ENCODE data around the gene TLE1.

The TLE1 gene

DNA sequence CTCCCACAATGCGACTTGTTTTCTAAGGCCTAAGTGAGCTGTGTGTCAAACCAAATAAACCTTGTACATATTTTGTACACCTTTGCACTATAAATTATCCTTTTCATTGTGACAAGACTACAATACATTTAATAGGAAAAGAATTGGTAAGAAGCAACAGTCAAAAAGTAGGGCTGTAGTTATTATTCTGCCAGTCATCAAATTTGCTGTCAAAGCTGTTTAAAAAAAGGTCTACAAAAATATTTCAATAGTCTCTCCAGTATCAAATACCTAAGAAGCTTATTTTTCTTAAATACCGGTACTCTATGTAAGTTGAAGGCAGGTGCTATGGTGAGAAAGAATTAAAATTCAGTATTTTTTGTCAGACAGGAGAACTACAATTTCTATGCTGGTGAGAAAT lies 40.5 kb downstream of the TLE1 start:
- TF ChIP-seq TAF1 (IDR thresholded peaks at IDR 0.05; ENCODE audit: borderline replicate concordance, insufficient read depth, low read length) (no peak), POLR2AphosphoS5 (IDR thresholded peaks at IDR 0.05; ENCODE audit: low read depth, low read length) (no peak), FOXP2 (optimal IDR thresholded peaks at IDR 0.05; ENCODE audit: borderline replicate concordance, extremely low read depth, extremely low read length, insufficient read depth) (no peak), SIN3A (IDR thresholded peaks at IDR 0.05; ENCODE audit: borderline replicate concordance, insufficient read depth, low read length) (no peak)
- TF ChIP-seq, protein P1, sequence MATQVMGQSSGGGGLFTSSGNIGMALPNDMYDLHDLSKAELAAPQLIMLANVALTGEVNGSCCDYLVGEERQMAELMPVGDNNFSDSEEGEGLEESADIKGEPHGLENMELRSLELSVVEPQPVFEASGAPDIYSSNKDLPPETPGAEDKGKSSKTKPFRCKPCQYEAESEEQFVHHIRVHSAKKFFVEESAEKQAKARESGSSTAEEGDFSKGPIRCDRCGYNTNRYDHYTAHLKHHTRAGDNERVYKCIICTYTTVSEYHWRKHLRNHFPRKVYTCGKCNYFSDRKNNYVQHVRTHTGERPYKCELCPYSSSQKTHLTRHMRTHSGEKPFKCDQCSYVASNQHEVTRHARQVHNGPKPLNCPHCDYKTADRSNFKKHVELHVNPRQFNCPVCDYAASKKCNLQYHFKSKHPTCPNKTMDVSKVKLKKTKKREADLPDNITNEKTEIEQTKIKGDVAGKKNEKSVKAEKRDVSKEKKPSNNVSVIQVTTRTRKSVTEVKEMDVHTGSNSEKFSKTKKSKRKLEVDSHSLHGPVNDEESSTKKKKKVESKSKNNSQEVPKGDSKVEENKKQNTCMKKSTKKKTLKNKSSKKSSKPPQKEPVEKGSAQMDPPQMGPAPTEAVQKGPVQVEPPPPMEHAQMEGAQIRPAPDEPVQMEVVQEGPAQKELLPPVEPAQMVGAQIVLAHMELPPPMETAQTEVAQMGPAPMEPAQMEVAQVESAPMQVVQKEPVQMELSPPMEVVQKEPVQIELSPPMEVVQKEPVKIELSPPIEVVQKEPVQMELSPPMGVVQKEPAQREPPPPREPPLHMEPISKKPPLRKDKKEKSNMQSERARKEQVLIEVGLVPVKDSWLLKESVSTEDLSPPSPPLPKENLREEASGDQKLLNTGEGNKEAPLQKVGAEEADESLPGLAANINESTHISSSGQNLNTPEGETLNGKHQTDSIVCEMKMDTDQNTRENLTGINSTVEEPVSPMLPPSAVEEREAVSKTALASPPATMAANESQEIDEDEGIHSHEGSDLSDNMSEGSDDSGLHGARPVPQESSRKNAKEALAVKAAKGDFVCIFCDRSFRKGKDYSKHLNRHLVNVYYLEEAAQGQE (IDR thresholded peaks at IDR 0.05; ENCODE audit: insufficient read depth in 1 of 2, low read depth in 2 of 2, low read length in 2 of 2): no peak

DNA sequence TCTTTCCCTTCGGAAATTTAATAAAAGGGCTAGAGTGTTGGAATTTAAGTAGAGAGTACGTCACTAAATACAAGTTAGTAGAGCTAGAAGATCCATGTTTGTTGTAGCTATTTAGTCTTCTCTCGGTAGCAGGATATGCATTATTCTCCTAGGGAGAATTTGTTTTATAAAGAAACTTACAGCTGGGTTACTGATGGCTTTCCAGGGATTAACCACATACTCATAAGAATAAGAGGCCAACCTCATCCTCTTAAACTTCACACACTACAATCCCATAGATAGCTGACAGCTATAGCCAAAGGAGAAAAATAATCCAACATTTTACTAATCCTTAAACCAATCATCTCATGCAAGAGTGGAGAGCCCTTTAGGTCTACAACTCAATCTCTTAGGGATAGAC lies 43.0 kb downstream of the TLE1 start:
- TF ChIP-seq FOXP2 (optimal IDR thresholded peaks at IDR 0.05; ENCODE audit: borderline replicate concordance, extremely low read depth, extremely low read length, insufficient read depth) (no peak), POLR2AphosphoS5 (IDR thresholded peaks at IDR 0.05; ENCODE audit: low read depth, low read length) (no peak), TAF1 (IDR thresholded peaks at IDR 0.05; ENCODE audit: borderline replicate concordance, insufficient read depth, low read length) (no peak), SIN3A (IDR thresholded peaks at IDR 0.05; ENCODE audit: borderline replicate concordance, insufficient read depth, low read length) (no peak)
- TF ChIP-seq, protein P1 (IDR thresholded peaks at IDR 0.05; ENCODE audit: insufficient read depth in 1 of 2, low read depth in 2 of 2, low read length in 2 of 2): no peak

DNA sequence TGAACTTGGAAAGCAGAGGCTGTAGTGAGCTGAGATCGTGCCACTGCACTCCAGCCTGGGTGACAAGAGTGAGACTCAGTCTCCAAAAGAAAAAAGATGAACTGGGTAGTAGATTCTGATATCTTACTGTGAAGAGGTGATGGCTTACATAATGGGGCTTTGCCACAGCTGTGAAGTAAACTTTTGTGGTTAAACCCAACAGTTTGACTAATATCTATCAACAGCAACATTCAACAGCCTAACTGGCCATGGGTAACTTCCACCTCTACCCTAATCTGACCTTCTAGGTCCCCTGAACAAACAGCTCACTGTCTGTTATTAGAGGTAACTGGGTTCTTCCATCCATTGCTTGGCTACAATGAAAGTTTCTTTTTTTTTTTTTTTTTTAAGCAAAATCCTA lies 52.1 kb downstream of the TLE1 start:
- TF ChIP-seq TAF1 (IDR thresholded peaks at IDR 0.05; ENCODE audit: borderline replicate concordance, insufficient read depth, low read length): no peak
- no peak for TF ChIP-seq SIN3A (IDR thresholded peaks at IDR 0.05; ENCODE audit: borderline replicate concordance, insufficient read depth, low read length)
- no peak for TF ChIP-seq FOXP2 (optimal IDR thresholded peaks at IDR 0.05; ENCODE audit: borderline replicate concordance, extremely low read depth, extremely low read length, insufficient read depth)
- TF ChIP-seq, protein P1 (IDR thresholded peaks at IDR 0.05; ENCODE audit: insufficient read depth in 1 of 2, low read depth in 2 of 2, low read length in 2 of 2): no peak
- TF ChIP-seq POLR2AphosphoS5 (IDR thresholded peaks at IDR 0.05; ENCODE audit: low read depth, low read length): no peak

DNA sequence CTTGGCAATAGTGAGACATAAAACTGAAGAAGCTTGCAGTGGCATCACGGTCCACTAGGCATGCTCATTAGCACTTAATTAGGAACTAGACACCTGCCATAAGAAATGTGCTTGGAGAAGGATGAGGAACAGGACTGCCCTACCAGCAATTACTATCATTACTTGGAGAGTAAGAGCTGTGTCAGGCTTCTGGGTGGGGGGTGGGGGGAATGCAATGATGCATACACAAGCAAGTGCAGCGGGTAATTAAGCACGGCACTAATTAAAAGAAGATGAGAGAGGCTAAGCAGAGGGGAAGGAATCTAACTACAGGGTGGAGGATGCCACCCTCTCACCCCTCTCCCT lies 53.1 kb downstream of the TLE1 start:
- no peak for TF ChIP-seq SIN3A (IDR thresholded peaks at IDR 0.05; ENCODE audit: borderline replicate concordance, insufficient read depth, low read length)
- no peak for TF ChIP-seq FOXP2 (optimal IDR thresholded peaks at IDR 0.05; ENCODE audit: borderline replicate concordance, extremely low read depth, extremely low read length, insufficient read depth)

DNA sequence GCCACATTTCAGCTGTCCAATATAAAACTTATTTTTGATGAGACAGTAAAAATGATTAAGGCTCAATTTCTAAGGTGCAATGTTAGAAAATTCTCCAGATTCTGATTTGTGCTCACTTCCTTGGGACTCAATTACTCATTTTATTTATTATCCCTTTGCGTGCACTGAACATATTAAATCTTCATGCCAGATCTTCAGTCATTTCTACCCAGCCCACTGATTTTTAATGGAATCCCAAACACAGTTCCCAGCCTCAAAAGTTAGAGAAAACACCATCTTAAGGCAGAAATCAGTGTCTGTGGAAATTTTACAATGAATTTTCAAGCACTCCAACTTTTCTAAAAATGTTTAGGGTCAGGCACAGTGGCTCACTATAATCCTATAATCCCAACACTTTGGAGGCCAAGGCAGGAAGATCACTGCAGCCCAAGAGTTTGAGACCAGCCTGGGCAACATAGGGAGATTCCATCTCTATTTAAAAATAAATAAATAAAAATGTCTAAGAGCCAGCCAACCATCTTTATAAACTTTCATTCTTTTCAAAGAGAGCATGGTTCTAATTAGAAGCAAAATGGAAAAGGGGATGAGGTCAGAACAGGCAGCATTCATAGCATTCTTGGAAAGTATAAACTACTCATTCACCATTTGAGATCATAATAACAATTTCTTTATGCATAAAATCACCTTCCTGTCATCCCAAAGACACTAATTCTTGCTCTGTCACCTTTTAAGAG lies 53.7 kb downstream of the TLE1 start:
- TF ChIP-seq FOXP2 (optimal IDR thresholded peaks at IDR 0.05; ENCODE audit: borderline replicate concordance, extremely low read depth, extremely low read length, insufficient read depth): no peak
- no peak for TF ChIP-seq POLR2AphosphoS5 (IDR thresholded peaks at IDR 0.05; ENCODE audit: low read depth, low read length)
- TF ChIP-seq, protein P1 (IDR thresholded peaks at IDR 0.05; ENCODE audit: insufficient read depth in 1 of 2, low read depth in 2 of 2, low read length in 2 of 2): no peak
- no peak for TF ChIP-seq SIN3A (IDR thresholded peaks at IDR 0.05; ENCODE audit: borderline replicate concordance, insufficient read depth, low read length)
- TF ChIP-seq TAF1 (IDR thresholded peaks at IDR 0.05; ENCODE audit: borderline replicate concordance, insufficient read depth, low read length): no peak

Data from PFSK-1 (cell line).